ENCODE measurements around the gene CLEC14A.

CLEC14A gene

GRCh38 chr14:38250331-38250730, 5.6 kb downstream of the CLEC14A start:
- no peak overlapping the region for H3K4me3 ChIP-seq (ENCODE audit: low read length)
- DNase-seq (ENCODE audit: low read depth) = peak; percentile 25
- TF ChIP-seq CTCF (conservative IDR thresholded peaks at IDR 0.05; ENCODE audit: low read length) = no peak

- TF ChIP-seq CTCF (conservative IDR thresholded peaks at IDR 0.05; ENCODE audit: low read length) = peak; percentile 34
- no peak overlapping the region for H3K4me3 ChIP-seq (ENCODE audit: low read length)
- no peak for DNase-seq (ENCODE audit: low read depth)
Measured at GRCh38 chr14:38248321-38249028, 7.4 kb downstream of the CLEC14A start.

- TF ChIP-seq CTCF (conservative IDR thresholded peaks at IDR 0.05; ENCODE audit: low read length) = no peak
- DNase-seq (ENCODE audit: low read depth) = no peak
- H3K4me3 ChIP-seq (ENCODE audit: low read length) = no peak overlapping the region
Measured at GRCh38 chr14:38243696-38244240, 12.1 kb downstream of the CLEC14A start.

GRCh38 chr14:38238878-38239277, 17.0 kb downstream of the CLEC14A start:
- DNase-seq (ENCODE audit: low read depth) = peak; percentile 39
- no peak overlapping the region for H3K4me3 ChIP-seq (ENCODE audit: low read length)
- TF ChIP-seq CTCF (conservative IDR thresholded peaks at IDR 0.05; ENCODE audit: low read length) = no peak

- TF ChIP-seq CTCF (conservative IDR thresholded peaks at IDR 0.05; ENCODE audit: low read length) = no peak
- peak; percentile 32 for DNase-seq (ENCODE audit: low read depth)
Measured at GRCh38 chr14:38238332-38238731, 17.6 kb downstream of the CLEC14A start.

GRCh38 chr14:38233218-38233617, 22.7 kb downstream of the CLEC14A start:
- no peak overlapping the region for H3K4me3 ChIP-seq (ENCODE audit: low read length)
- no peak for DNase-seq (ENCODE audit: low read depth)
- TF ChIP-seq CTCF (conservative IDR thresholded peaks at IDR 0.05; ENCODE audit: low read length) = no peak

More at GRCh38 chr14:38238332-38238731, 17.6 kb downstream of the CLEC14A start:
- no peak overlapping the region for H3K4me3 ChIP-seq (ENCODE audit: low read length)

GRCh38 chr14:38226366-38226765, 29.5 kb downstream of the CLEC14A start:
- TF ChIP-seq CTCF (conservative IDR thresholded peaks at IDR 0.05; ENCODE audit: low read length) = no peak

More at GRCh38 chr14:38226366-38226765, 29.5 kb downstream of the CLEC14A start:
- no peak for DNase-seq (ENCODE audit: low read depth)
- no peak overlapping the region for H3K4me3 ChIP-seq (ENCODE audit: low read length)

Measured in AG10803 (cell line).